ENCODE measurements around the gene ATAD2B. TPM values are rescaled to one million over a fixed set of nuclear protein-coding genes. Genes with fewer than 3 reads are reported as not detected.

ATAD2B gene
- total RNA-seq, 4 donors from 2014 or later: 17.1 to 45.4 (median 22.9) TPM

- TF ChIP-seq CTCF (IDR thresholded peaks at IDR 0.05): no peak
- no peak for ATAC-seq (ENCODE audit: low FRiP score)
These were observed 213.6 kb downstream of the ATAD2B start for GRCh38 chr2:23713351-23713750.

GRCh38 chr2:23712756-23713151 is 214.2 kb downstream of the ATAD2B start:
- no peak for DNase-seq (ENCODE audit: low spot score)
- no peak for ATAC-seq (ENCODE audit: low FRiP score)
- no peak for TF ChIP-seq CTCF (IDR thresholded peaks at IDR 0.05)

More at GRCh38 chr2:23713351-23713750, 213.6 kb downstream of the ATAD2B start:
- no peak for DNase-seq (ENCODE audit: low spot score)

- no peak for TF ChIP-seq CTCF (IDR thresholded peaks at IDR 0.05)
- no peak for ATAC-seq (ENCODE audit: low FRiP score)
- no peak for DNase-seq (ENCODE audit: low spot score)
These were observed 214.8 kb downstream of the ATAD2B start for GRCh38 chr2:23711979-23712755.

GRCh38 chr2:23709311-23709710 is 217.6 kb downstream of the ATAD2B start:
- no peak for TF ChIP-seq CTCF (IDR thresholded peaks at IDR 0.05)
- DNase-seq (ENCODE audit: low spot score) (no peak), ATAC-seq (ENCODE audit: low FRiP score) (no peak)

GRCh38 chr2:23708771-23709170 is 218.2 kb downstream of the ATAD2B start:
- DNase-seq (ENCODE audit: low spot score) (no peak), ATAC-seq (ENCODE audit: low FRiP score) (no peak)

GRCh38 chr2:23707096-23707495 is 219.8 kb downstream of the ATAD2B start:
- no peak for TF ChIP-seq CTCF (IDR thresholded peaks at IDR 0.05)
- ATAC-seq (ENCODE audit: low FRiP score): no peak
- DNase-seq (ENCODE audit: low spot score): no peak

More at GRCh38 chr2:23708771-23709170, 218.2 kb downstream of the ATAD2B start:
- TF ChIP-seq CTCF (IDR thresholded peaks at IDR 0.05): no peak

GRCh38 chr2:23706613-23707078 is 220.3 kb downstream of the ATAD2B start:
- no peak for TF ChIP-seq CTCF (IDR thresholded peaks at IDR 0.05)
- ATAC-seq (ENCODE audit: low FRiP score): no peak

More at GRCh38 chr2:23706613-23707078, 220.3 kb downstream of the ATAD2B start:
- DNase-seq (ENCODE audit: low spot score): no peak

Data from omental fat pad (tissue), 4 donors.